IMR-90 (cell line): ENCODE results near the gene TTC7B. TPM values are rescaled to one million over a fixed set of nuclear protein-coding genes. Genes with fewer than 3 reads are reported as not detected.

ENCODE experiments used
- ATAC-seq: fragments of 200-7000 bp; cut with Tn5 transposase; 2 replicates; pipeline ENCODE4 v1.9.1; 2020; ENCODE audit warnings: low read depth, mild to moderate bottlenecking, moderate library complexity
- BruUV-seq: library from RNA; stranded (reverse); fragments of 400-500 nt; replicated peaks from 2 replicates; lab custom pipeline; 2021; lab: Mats Ljungman, UMichigan
- CTCF ChIA-PET: fragments of 300-600 bp; formaldehyde crosslinking; extraction: SDS; loops from one replicate; lab custom pipeline; 2021; ENCODE audit warnings: antibody characterized with exemption; lab: Yijun Ruan, JAX
- POLR2A ChIA-PET: fragments of 300-600 bp; sonication (Branson Sonifier 250); formaldehyde crosslinking; loops from one replicate; lab custom pipeline; 2022; ENCODE audit warnings: antibody characterized with exemption; ENCODE audit not compliant: unreplicated experiment; lab: Charles Lee
- DNase-seq: peaks from one replicate; pipeline ENCODE4 v3.0.0; 2013
- H2AFZ ChIP-seq: replicated peaks from 2 replicates; pipeline ENCODE3; 2013; ENCODE audit warnings: low read length, mild to moderate bottlenecking; ENCODE audit not compliant: poor library complexity
- H2AK5ac ChIP-seq: 2 replicates; pipeline ENCODE4 v1.6.1; 2013; ENCODE audit warnings: low read depth, low read length, inconsistent platforms
- H2AK9ac ChIP-seq: replicated peaks from 2 replicates; pipeline ENCODE3; 2013; ENCODE audit warnings: mild to moderate bottlenecking, low read depth, low read length, moderate library complexity; ENCODE audit not compliant: poor library complexity
- H2BK120ac ChIP-seq: 2 replicates; pipeline ENCODE4 v1.6.1; 2013; ENCODE audit warnings: low read depth, low read length, inconsistent platforms
- H2BK15ac ChIP-seq: 3 replicates; pipeline ENCODE4 v1.6.1; 2013; ENCODE audit warnings: low read depth, low read length, inconsistent platforms
- H2BK20ac ChIP-seq: 2 replicates; pipeline ENCODE4 v1.6.1; 2013; ENCODE audit warnings: low read depth, mild to moderate bottlenecking, inconsistent platforms, low read length, moderate library complexity
- H2BK5ac ChIP-seq: 2 replicates; pipeline ENCODE4 v1.6.1; 2013; ENCODE audit warnings: mild to moderate bottlenecking, low read depth, low read length, inconsistent platforms; ENCODE audit not compliant: poor library complexity, severe bottlenecking
- H3K14ac ChIP-seq: replicated peaks from 2 replicates; pipeline ENCODE4 v1.6.1; 2013; ENCODE audit warnings: low read depth, low read length, inconsistent platforms
- H3K18ac ChIP-seq: 2 replicates; pipeline ENCODE4 v1.6.1; 2013; ENCODE audit warnings: low read depth, low read length, control low read depth
- H3K23ac ChIP-seq: 2 replicates; pipeline ENCODE4 v1.6.1; 2013; ENCODE audit warnings: low read depth, low read length, inconsistent platforms
- H3K27ac ChIP-seq: 2 replicates; pipeline ENCODE4 v1.5.1; 2013; ENCODE audit warnings: mild to moderate bottlenecking, control low read depth, low read length; ENCODE audit not compliant: insufficient read depth
- H3K27me3 ChIP-seq: 2 replicates; pipeline ENCODE4 v1.6.1; 2013; ENCODE audit warnings: low read length; ENCODE audit not compliant: control insufficient read depth, insufficient read depth
- H3K36me3 ChIP-seq: 2 replicates; pipeline ENCODE4 v1.6.1; 2013; ENCODE audit warnings: low read length, mixed read lengths; ENCODE audit not compliant: control insufficient read depth, insufficient read depth
- H3K4ac ChIP-seq: 2 replicates; pipeline ENCODE4 v1.6.1; 2013; ENCODE audit warnings: low read depth, low read length, inconsistent platforms
- H3K4me1 ChIP-seq: 2 replicates; pipeline ENCODE4 v1.6.1; 2013; ENCODE audit warnings: low read length, mixed read lengths; ENCODE audit not compliant: control insufficient read depth, insufficient read depth
- H3K4me2 ChIP-seq: 2 replicates; pipeline ENCODE4 v1.6.1; 2013; ENCODE audit warnings: low read depth, mild to moderate bottlenecking, control low read depth, low read length, moderate library complexity
- H3K4me3 ChIP-seq: 2 replicates; pipeline ENCODE4 v1.5.1; 2013; ENCODE audit warnings: low read depth, mild to moderate bottlenecking, control low read depth, low read length, moderate library complexity; ENCODE audit not compliant: insufficient read depth
- H3K56ac ChIP-seq: 2 replicates; pipeline ENCODE4 v1.6.1; 2013; ENCODE audit warnings: low read length, inconsistent platforms; ENCODE audit not compliant: insufficient read depth; ENCODE audit errors: extremely low read depth
- H3K79me1 ChIP-seq, 2 experiments: 2 replicates each; pipeline ENCODE4 v1.6.1; 2013; ENCODE audit warnings: low read length in 2 of 2, inconsistent platforms in 1 of 2, low read depth in 1 of 2
- H3K9ac ChIP-seq: 2 replicates; pipeline ENCODE4 v1.6.1; 2013; ENCODE audit warnings: low read depth, low read length, control low read depth
- H3K9me1 ChIP-seq: 2 replicates; pipeline ENCODE4 v1.6.1; 2013; ENCODE audit warnings: low read length, inconsistent platforms; ENCODE audit not compliant: insufficient read depth
- H3K9me3 ChIP-seq: 2 replicates; pipeline ENCODE4 v1.6.1; 2013; ENCODE audit warnings: low read length; ENCODE audit not compliant: control insufficient read depth, insufficient read depth
- H4K20me1 ChIP-seq: 2 replicates; pipeline ENCODE4 v1.6.1; 2013; ENCODE audit warnings: low read length, inconsistent platforms; ENCODE audit not compliant: insufficient read depth
- H4K5ac ChIP-seq: 2 replicates; pipeline ENCODE4 v1.6.1; 2013; ENCODE audit warnings: mild to moderate bottlenecking, low read depth, low read length, control low read depth
- H4K8ac ChIP-seq, 2 experiments: 2 replicates each; pipeline ENCODE4 v1.6.1; 2013; ENCODE audit warnings: low read depth in 2 of 2, low read length in 2 of 2, control low read depth in 1 of 2, inconsistent platforms in 1 of 2
- H4K91ac ChIP-seq: 2 replicates; pipeline ENCODE4 v1.6.1; 2013; ENCODE audit warnings: low read depth, low read length, inconsistent platforms; ENCODE audit not compliant: insufficient read depth
- BHLHE40 ChIP-seq: fragments of 150-350 bp; IDR thresholded peaks from 2 replicates; pipeline ENCODE4 v1.6.1; 2016; ENCODE audit warnings: mild to moderate bottlenecking, low read depth, low read length
- CEBPB ChIP-seq: IDR thresholded peaks from 2 replicates; pipeline ENCODE4 v1.6.1; 2012; ENCODE audit warnings: low read depth, low read length, improper control_type of control experiment
- CHD1 ChIP-seq: IDR thresholded peaks from 2 replicates; pipeline ENCODE4 v1.6.1; 2012; ENCODE audit warnings: low read depth, low read length, improper control_type of control experiment
- CTCF ChIP-seq: conservative IDR thresholded peaks from 2 replicates; pipeline ENCODE4 v1.5.1; 2012; ENCODE audit warnings: mild to moderate bottlenecking, low read depth, low read length, improper control_type of control experiment
- FOS ChIP-seq: fragments of 150-350 bp; IDR thresholded peaks from 2 replicates; pipeline ENCODE4 v1.6.1; 2016; ENCODE audit warnings: low read depth, low read length
- MAFK ChIP-seq: IDR thresholded peaks from 2 replicates; pipeline ENCODE4 v1.6.1; 2012; ENCODE audit warnings: low read depth, low read length, improper control_type of control experiment
- MAZ ChIP-seq: IDR thresholded peaks from 2 replicates; pipeline ENCODE4 v1.6.1; 2012; ENCODE audit warnings: low read depth, mild to moderate bottlenecking, low read length, improper control_type of control experiment, moderate library complexity, borderline replicate concordance
- MXI1 ChIP-seq: IDR thresholded peaks from 2 replicates; pipeline ENCODE4 v1.6.1; 2012; ENCODE audit warnings: low read depth, mild to moderate bottlenecking, low read length, moderate library complexity, borderline replicate concordance
- NFE2L2 ChIP-seq: fragments of 150-350 bp; IDR thresholded peaks from 2 replicates; pipeline ENCODE4 v1.6.1; 2016; ENCODE audit warnings: low read depth, mild to moderate bottlenecking, low read length
- POLR2A ChIP-seq: IDR thresholded peaks from 2 replicates; pipeline ENCODE4 v1.6.1; 2012; ENCODE audit warnings: mild to moderate bottlenecking, low read depth, low read length
- RAD21 ChIP-seq: IDR thresholded peaks from 2 replicates; pipeline ENCODE4 v1.6.1; 2012; ENCODE audit warnings: low read length, improper control_type of control experiment
- RCOR1 ChIP-seq: IDR thresholded peaks from 2 replicates; pipeline ENCODE4 v1.6.1; 2012; ENCODE audit warnings: mild to moderate bottlenecking, low read length, improper control_type of control experiment; ENCODE audit not compliant: insufficient replicate concordance
- RFX5 ChIP-seq: IDR thresholded peaks from 2 replicates; pipeline ENCODE4 v1.8.0; 2012; ENCODE audit warnings: low read depth, mild to moderate bottlenecking, low read length, moderate library complexity
- SMC3 ChIP-seq: fragments of 150-350 bp; IDR thresholded peaks from 2 replicates; pipeline ENCODE4 v1.6.1; 2016; ENCODE audit warnings: low read depth, mild to moderate bottlenecking, antibody characterized with exemption, low read length, moderate library complexity
- WGBS, 2 experiments: methylation state at CpG; one replicate each; pipeline versions ENCODE4 v1.1.5 to v1.1.7; 2013; ENCODE audit warnings: missing lambda C conversion rate in 2 of 2; ENCODE audit not compliant: insufficient read length in 1 of 2; ENCODE audit errors: extremely low coverage in 2 of 2; 5-methylcytosine and 5-hydroxymethylcytosine counted together
- dilution Hi-C: fragments of 300-500 bp; cut with HindIII; formaldehyde crosslinking; loops from one replicate; pipeline ENCODE4 v1.14.3; 2018; ENCODE audit warnings: low sequenced_read_pairs; ENCODE audit not compliant: unreplicated experiment
- in situ Hi-C: fragments of 300-500 bp; cut with MboI; formaldehyde crosslinking; loops from 3 replicates; pipeline ENCODE4 v1.14.3; 2019; ENCODE audit warnings: low sequenced_read_pairs, inconsistent platforms, mixed read lengths
- intact Hi-C: fragments of 100-400 bp; cut with micrococcal nuclease; formaldehyde crosslinking; loops from 2 replicates; pipeline ENCODE4 v1.10.0; 2022
- polyA plus RNA-seq, 3 experiments: library from polyadenylated mRNA; depleted of rRNA; stranded (reverse); fragments of >200 nt; gene quantifications; 2 replicates each; pipeline ENCODE4 v1.2.3, GENCODE V29; 2012; ENCODE audit warnings: low replicate concordance in 1 of 3
- total RNA-seq: library from RNA; depleted of rRNA; stranded (reverse); fragments of >200 nt; gene quantifications from 2 replicates; pipeline ENCODE4 v1.2.3, GENCODE V29; 2012
- TF ChIP-seq, protein P1 (sequence below): fragments of 150-350 bp; IDR thresholded peaks from 2 replicates; pipeline ENCODE4 v1.6.1; 2017; ENCODE audit warnings: mild to moderate bottlenecking, antibody characterized with exemption, low read length, low read depth
- TF ChIP-seq, protein P2 (sequence below): fragments of 150-350 bp; IDR thresholded peaks from 2 replicates; pipeline ENCODE4 v1.6.1; 2016; ENCODE audit warnings: low read depth, mild to moderate bottlenecking, low read length, moderate library complexity, borderline replicate concordance

Gene TTC7B
- total and polyA plus RNA-seq, 2 of the 4 experiments (the other 2 are of a cell fraction), result 18.1 to 35.3 TPM

GRCh38 chr14:90784621-90785270 lies 31.5 kb downstream of the TTC7B start:
- ATAC-seq (no peak), DNase-seq (no peak)
- Histone ChIP-seq H4K91ac (no peak overlapping the region), H3K9me3 (no peaks in the 10 kb centered on the region), H3K27me3 (no peaks in the 10 kb centered on the region), H3K4me3 (no peak overlapping the region), H3K4ac (no peak overlapping the region), H3K18ac (no peak overlapping the region), H4K8ac (no peak overlapping the region), H3K23ac (no peak overlapping the region), H3K36me3 (peaks cover 19% of the 10 kb centered on the region; the same call in 1 of the 2 replicates), H2BK20ac (no peak overlapping the region), H3K9ac (no peak overlapping the region), H3K4me2 (no peak overlapping the region), H4K5ac (no peak overlapping the region), H3K9me1 (no peaks in the 10 kb centered on the region), H2AK5ac (no peak overlapping the region), H2BK5ac (no peak overlapping the region), H2AK9ac (no peak overlapping the region), H3K79me1 (peaks cover 6 to 13% of the 10 kb centered on the region in 2 experiments; a peak in 2 of 4 replicates), H3K56ac (no peak overlapping the region), H3K27ac (no peak overlapping the region), H3K14ac (no peak overlapping the region), H3K4me1 (peaks cover 2% of the 10 kb centered on the region; the same call in 1 of the 2 replicates), H2BK120ac (no peak overlapping the region), H4K20me1 (peaks cover 5% of the 10 kb centered on the region), H2AFZ (no peak overlapping the region), H2BK15ac (no peak overlapping the region)
- in situ Hi-C loops (no loop called here), dilution Hi-C loops (no loop called here), intact Hi-C loops (no loop called here)
- TF ChIP-seq CHD1, result no peak
- TF ChIP-seq SMC3, result no peak
- no peak for TF ChIP-seq CEBPB
- no peak for TF ChIP-seq RAD21
- no peak for TF ChIP-seq NFE2L2
- TF ChIP-seq RCOR1, result no peak
- no peak for TF ChIP-seq MAZ
- TF ChIP-seq, protein P1, sequence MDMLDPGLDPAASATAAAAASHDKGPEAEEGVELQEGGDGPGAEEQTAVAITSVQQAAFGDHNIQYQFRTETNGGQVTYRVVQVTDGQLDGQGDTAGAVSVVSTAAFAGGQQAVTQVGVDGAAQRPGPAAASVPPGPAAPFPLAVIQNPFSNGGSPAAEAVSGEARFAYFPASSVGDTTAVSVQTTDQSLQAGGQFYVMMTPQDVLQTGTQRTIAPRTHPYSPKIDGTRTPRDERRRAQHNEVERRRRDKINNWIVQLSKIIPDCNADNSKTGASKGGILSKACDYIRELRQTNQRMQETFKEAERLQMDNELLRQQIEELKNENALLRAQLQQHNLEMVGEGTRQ, result no peak
- TF ChIP-seq BHLHE40, result no peak
- no peak for TF ChIP-seq POLR2A
- no peak for TF ChIP-seq MAFK
- no peak for TF ChIP-seq MXI1
- TF ChIP-seq, protein P2, sequence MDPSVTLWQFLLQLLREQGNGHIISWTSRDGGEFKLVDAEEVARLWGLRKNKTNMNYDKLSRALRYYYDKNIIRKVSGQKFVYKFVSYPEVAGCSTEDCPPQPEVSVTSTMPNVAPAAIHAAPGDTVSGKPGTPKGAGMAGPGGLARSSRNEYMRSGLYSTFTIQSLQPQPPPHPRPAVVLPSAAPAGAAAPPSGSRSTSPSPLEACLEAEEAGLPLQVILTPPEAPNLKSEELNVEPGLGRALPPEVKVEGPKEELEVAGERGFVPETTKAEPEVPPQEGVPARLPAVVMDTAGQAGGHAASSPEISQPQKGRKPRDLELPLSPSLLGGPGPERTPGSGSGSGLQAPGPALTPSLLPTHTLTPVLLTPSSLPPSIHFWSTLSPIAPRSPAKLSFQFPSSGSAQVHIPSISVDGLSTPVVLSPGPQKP, result no peak
- no peak for TF ChIP-seq RFX5
- TF ChIP-seq CTCF, result no peak
- TF ChIP-seq FOS, result no peak
- ChIA-PET CTCF (interaction anchor here (0.9 to 1.5 kb wide), 2 partner anchors 14 to 27 kb away, joined by 3 to 4 read pairs; no protein-coding TSS in a partner anchor), POLR2A (no interaction called here)
- BruUV-seq, result no TSS peak
- WGBS, 2 experiments, result 57% methylated on average over 2 of the region's 9 CpGs; no CpG with 5 or more reads in 1 of the 2 experiments
